ENCODE data around the gene KCNQ1. TPM values are rescaled to one million over a fixed set of nuclear protein-coding genes. Genes with fewer than 3 reads are reported as not detected.

Gene KCNQ1
- total RNA-seq, 2 donors from 2014 or later = 51.4 to 55.8 TPM

- Histone ChIP-seq H3K9ac (ENCODE audit: low read depth in 2 of 2, low read length in 2 of 2) (no peak overlapping the region), H3K27ac (no peak overlapping the region), H3K4me3 (no peak overlapping the region), H3K36me3 (no peaks in the 10 kb centered on the region), H3K27me3 (no peaks in the 10 kb centered on the region), H3K4me1 (peaks cover 5% of the 10 kb centered on the region), H3K9me3 (no peaks in the 10 kb centered on the region)
- intact Hi-C loops (cut with DNase I) = loop anchor here (1.0 kb wide), 2 partner anchors 104 to 356 kb away; no protein-coding TSS in a partner anchor
- no peak for TF ChIP-seq CTCF (IDR thresholded peaks at IDR 0.05)
- DNase-seq = no peak
Observed at GRCh38 chr11:2531987-2532703, 87.3 kb downstream of the KCNQ1 start.

GRCh38 chr11:2532704-2533586 lies 88.1 kb downstream of the KCNQ1 start:
- TF ChIP-seq CTCF (IDR thresholded peaks at IDR 0.05) = peak; percentile 98
- peak; percentile 92 for DNase-seq
- Histone ChIP-seq H3K27ac (no peak overlapping the region), H3K27me3 (no peaks in the 10 kb centered on the region), H3K9me3 (no peaks in the 10 kb centered on the region), H3K9ac (ENCODE audit: low read depth in 2 of 2, low read length in 2 of 2) (peak overlapping the region in 1 of 2 donors; percentile 19), H3K4me1 (no peaks in the 10 kb centered on the region), H3K36me3 (no peaks in the 10 kb centered on the region), H3K4me3 (no peak overlapping the region)
- intact Hi-C loops (cut with DNase I) = loop anchor here (1.0 kb wide), 1 partner anchor 355 kb away; no protein-coding TSS in a partner anchor

- H3K9ac ChIP-seq (ENCODE audit: low read depth in 2 of 2, low read length in 2 of 2) = peak overlapping the region in 1 of 2 donors; percentile 19
- no peaks in the 10 kb centered on the region for H3K36me3 ChIP-seq
- H3K27ac ChIP-seq = no peak overlapping the region
- intact Hi-C loops (cut with DNase I) = no loop called here
- peak; percentile 60 for DNase-seq
- no peak overlapping the region for H3K4me3 ChIP-seq
- H3K4me1 ChIP-seq = no peaks in the 10 kb centered on the region
- H3K27me3 ChIP-seq = no peaks in the 10 kb centered on the region
- TF ChIP-seq CTCF (IDR thresholded peaks at IDR 0.05) = no peak
- no peaks in the 10 kb centered on the region for H3K9me3 ChIP-seq
Observed at GRCh38 chr11:2533587-2534133, 88.9 kb downstream of the KCNQ1 start.

GRCh38 chr11:2534134-2534956 lies 89.5 kb downstream of the KCNQ1 start:
- Histone ChIP-seq H3K27me3 (no peaks in the 10 kb centered on the region), H3K4me1 (no peaks in the 10 kb centered on the region), H3K36me3 (no peaks in the 10 kb centered on the region), H3K27ac (no peak overlapping the region), H3K9ac (ENCODE audit: low read depth in 2 of 2, low read length in 2 of 2) (no peak overlapping the region), H3K4me3 (no peak overlapping the region), H3K9me3 (no peaks in the 10 kb centered on the region)
- no peak for TF ChIP-seq CTCF (IDR thresholded peaks at IDR 0.05)
- intact Hi-C loops (cut with DNase I) = no loop called here
- DNase-seq = no peak
